Right forelimb (tissue), 1 donor: Measurements from ENCODE around the gene CLINT1.

Experiments used
- DNase-seq: peaks from one replicate; pipeline ENCODE4 v3.0.0-alpha.2; 2018

CLINT1 gene

GRCh38 chr5:157820593-157821252 lies 38.2 kb downstream of the CLINT1 start:
- no peak for DNase-seq

- DNase-seq = no peak
These were observed 39.3 kb downstream of the CLINT1 start for GRCh38 chr5:157819502-157820115.

- DNase-seq = no peak
These were observed 40.6 kb downstream of the CLINT1 start for GRCh38 chr5:157818368-157818767.

- no peak for DNase-seq
These were observed 41.0 kb downstream of the CLINT1 start for GRCh38 chr5:157817928-157818327.

GRCh38 chr5:157817387-157817702 lies 41.6 kb downstream of the CLINT1 start:
- DNase-seq = no peak

GRCh38 chr5:157816682-157817386 lies 42.1 kb downstream of the CLINT1 start:
- DNase-seq = no peak

GRCh38 chr5:157812086-157812485 lies 46.9 kb downstream of the CLINT1 start:
- no peak for DNase-seq

GRCh38 chr5:157808043-157808442 lies 50.9 kb downstream of the CLINT1 start:
- no peak for DNase-seq

- no peak for DNase-seq
These were observed 56.2 kb downstream of the CLINT1 start for GRCh38 chr5:157802736-157803135.

GRCh38 chr5:157800137-157800536 lies 58.8 kb downstream of the CLINT1 start:
- no peak for DNase-seq

GRCh38 chr5:157799578-157799977 lies 59.4 kb downstream of the CLINT1 start:
- DNase-seq = no peak

- DNase-seq = no peak
These were observed 65.6 kb downstream of the CLINT1 start for GRCh38 chr5:157793301-157793700.

- no peak for DNase-seq
These were observed 73.1 kb downstream of the CLINT1 start for GRCh38 chr5:157785801-157786200.

GRCh38 chr5:157779221-157779620 lies 79.7 kb downstream of the CLINT1 start:
- DNase-seq = no peak

GRCh38 chr5:157778121-157778805 lies 80.7 kb downstream of the CLINT1 start:
- no peak for DNase-seq

- DNase-seq = no peak
These were observed 86.8 kb downstream of the CLINT1 start for GRCh38 chr5:157772127-157772526.

GRCh38 chr5:157770665-157771064 lies 88.3 kb downstream of the CLINT1 start:
- DNase-seq = no peak

GRCh38 chr5:157767689-157768088 lies 91.3 kb downstream of the CLINT1 start:
- DNase-seq = no peak

GRCh38 chr5:157766902-157767301 lies 92.0 kb downstream of the CLINT1 start:
- DNase-seq = no peak

- DNase-seq = no peak
These were observed 92.5 kb downstream of the CLINT1 start for GRCh38 chr5:157766442-157766841.

- no peak for DNase-seq
These were observed 94.4 kb downstream of the CLINT1 start for GRCh38 chr5:157764531-157764930.

- no peak for DNase-seq
These were observed 97.0 kb downstream of the CLINT1 start for GRCh38 chr5:157761690-157762621.

- no peak for DNase-seq
These were observed 100.2 kb downstream of the CLINT1 start for GRCh38 chr5:157758706-157759105.
